Stomach smooth muscle (tissue), 2 donors: Measurements from ENCODE around the gene RALGPS1.

Source experiments
- H3K27ac ChIP-seq: one replicate; pipeline ENCODE4 v1.7.0; 2013; ENCODE audit warnings: mild to moderate bottlenecking, low read length, inconsistent platforms
- H3K27me3 ChIP-seq, 2 donors: one replicate each; pipeline ENCODE4 v1.7.0; 2013; ENCODE audit warnings: low read length in 2 of 2; ENCODE audit not compliant: insufficient read depth in 2 of 2, control insufficient read depth in 1 of 2
- H3K36me3 ChIP-seq, 2 donors: one replicate each; pipeline ENCODE4 v1.7.0; 2013; ENCODE audit warnings: low read length in 2 of 2; ENCODE audit not compliant: control insufficient read depth in 2 of 2, insufficient read depth in 2 of 2
- H3K4me1 ChIP-seq: one replicate; pipeline ENCODE4 v1.7.0; 2013; ENCODE audit warnings: low read length; ENCODE audit not compliant: control insufficient read depth, insufficient read depth
- H3K4me3 ChIP-seq, 2 donors: one replicate each; pipeline ENCODE4 v1.7.0; 2013; ENCODE audit warnings: low read length in 2 of 2
- H3K9ac ChIP-seq, 2 donors: one replicate each; pipeline ENCODE4 v1.7.0; 2013; ENCODE audit warnings: low read length in 2 of 2, mild to moderate bottlenecking in 1 of 2
- H3K9me3 ChIP-seq, 2 donors: one replicate each; pipeline ENCODE4 v1.7.0; 2013; ENCODE audit warnings: low read length in 2 of 2; ENCODE audit not compliant: control insufficient read depth in 2 of 2
- donor health status: healthy.
- donor health status: Pancreatic carcinoma.

RALGPS1 gene

DNA sequence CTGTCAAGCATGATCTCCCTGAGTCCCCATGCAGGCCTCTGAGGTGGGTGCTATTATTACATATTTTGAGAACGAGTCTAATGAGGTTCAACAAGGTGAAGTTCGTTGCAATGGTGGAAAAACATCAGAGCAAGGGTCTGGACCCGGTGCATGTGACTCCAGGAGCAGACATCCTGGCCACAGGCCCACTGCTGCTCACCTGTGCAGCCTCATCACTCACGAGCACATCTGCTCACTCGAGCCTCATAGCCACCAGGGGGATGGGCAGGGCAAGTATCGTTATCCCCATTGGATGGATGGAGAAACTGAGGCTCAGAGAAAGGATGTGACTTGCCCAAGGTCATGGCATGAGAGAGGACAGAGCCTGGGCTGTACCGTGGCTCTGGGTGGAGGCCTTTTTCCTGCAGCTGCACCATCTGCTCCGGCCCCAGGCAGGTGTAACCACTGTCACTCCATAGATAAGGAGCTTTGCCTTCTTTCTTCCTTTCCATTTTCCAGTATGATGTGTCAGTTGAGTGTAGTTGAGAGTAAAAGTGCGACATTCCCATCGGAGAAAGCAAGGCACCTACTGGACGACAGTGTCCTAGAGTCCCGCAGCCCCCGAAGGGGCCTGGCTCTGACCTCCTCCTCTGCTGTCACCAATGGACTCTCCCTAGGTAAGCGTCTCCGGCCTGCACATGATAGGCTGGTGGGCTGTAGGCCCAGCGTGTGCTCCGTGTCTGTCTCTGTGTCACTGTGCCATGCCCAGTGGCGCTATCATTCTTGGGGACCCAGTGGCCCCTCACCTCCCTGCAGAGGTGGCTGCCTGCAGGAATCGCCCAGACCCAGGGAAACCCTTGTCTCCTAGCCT is 281.6 kb downstream of the RALGPS1 start:
- Histone ChIP-seq H3K27ac (no peak overlapping the region), H3K4me1 (peaks cover 31% of the 10 kb centered on the region), H3K9me3 (no peaks in the 10 kb centered on the region), H3K27me3 (no peaks in the 10 kb centered on the region), H3K4me3 (no peak overlapping the region), H3K36me3 (no peaks in the 10 kb centered on the region), H3K9ac (no peak overlapping the region)

DNA sequence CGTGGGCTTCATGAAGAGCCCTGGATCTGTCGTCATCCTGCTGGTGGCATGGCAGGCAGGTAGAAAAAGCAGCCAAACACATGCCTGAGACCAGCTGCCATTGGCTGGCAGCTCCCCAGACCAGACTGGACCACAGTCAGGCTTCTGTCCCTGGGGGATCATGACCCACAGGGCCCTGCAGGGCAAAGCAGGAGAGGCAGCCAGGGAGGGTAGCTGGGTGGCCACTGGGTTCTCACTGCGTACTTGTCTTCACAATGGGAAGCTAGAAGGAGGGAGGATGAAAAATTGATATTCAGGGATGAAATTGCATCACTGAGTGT is 282.2 kb downstream of the RALGPS1 start:
- Histone ChIP-seq H3K9ac (no peak overlapping the region), H3K9me3 (no peaks in the 10 kb centered on the region), H3K27ac (peak overlapping the region; percentile 67), H3K36me3 (no peaks in the 10 kb centered on the region), H3K4me3 (no peak overlapping the region), H3K27me3 (no peaks in the 10 kb centered on the region), H3K4me1 (peaks cover 31% of the 10 kb centered on the region)

DNA sequence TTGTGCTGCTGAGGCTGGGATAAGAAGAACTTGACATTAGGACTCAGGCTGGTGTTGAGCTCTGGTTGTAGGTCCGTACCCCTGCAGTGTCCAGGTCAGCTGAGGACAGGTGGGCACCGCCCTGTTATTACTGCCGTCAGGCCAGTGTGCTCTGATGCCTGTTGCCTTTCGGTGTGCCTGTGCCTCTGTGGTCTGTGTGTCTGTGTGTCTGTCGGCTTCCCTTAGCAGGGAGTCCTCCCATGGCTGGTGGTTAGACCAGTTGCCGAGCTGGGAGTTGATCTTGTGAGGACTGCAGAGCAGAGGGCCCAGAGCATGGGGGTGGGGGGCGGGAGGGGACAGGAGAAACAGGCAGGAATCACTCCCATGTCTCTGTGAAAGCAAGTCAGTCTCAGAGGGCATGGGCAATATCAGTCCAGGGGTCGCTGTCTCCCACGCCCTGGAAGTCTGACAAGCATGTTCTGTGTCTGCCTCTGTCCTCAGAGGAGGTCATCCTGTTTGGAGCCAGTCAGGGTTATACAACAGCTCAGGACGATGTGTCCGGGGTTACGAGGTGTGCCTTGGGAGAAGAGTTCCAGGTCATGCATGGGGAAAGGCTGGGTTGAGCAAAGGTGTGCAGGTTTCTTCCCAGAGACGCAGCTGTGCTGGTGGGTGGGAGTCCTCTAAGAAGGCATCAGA is 282.7 kb downstream of the RALGPS1 start:
- Histone ChIP-seq H3K36me3 (no peaks in the 10 kb centered on the region), H3K27me3 (no peaks in the 10 kb centered on the region), H3K9me3 (no peaks in the 10 kb centered on the region), H3K4me3 (no peak overlapping the region), H3K27ac (peak overlapping the region; percentile 67), H3K9ac (peak overlapping the region in 1 of 2 donors; percentile 51), H3K4me1 (peaks cover 36% of the 10 kb centered on the region)

DNA sequence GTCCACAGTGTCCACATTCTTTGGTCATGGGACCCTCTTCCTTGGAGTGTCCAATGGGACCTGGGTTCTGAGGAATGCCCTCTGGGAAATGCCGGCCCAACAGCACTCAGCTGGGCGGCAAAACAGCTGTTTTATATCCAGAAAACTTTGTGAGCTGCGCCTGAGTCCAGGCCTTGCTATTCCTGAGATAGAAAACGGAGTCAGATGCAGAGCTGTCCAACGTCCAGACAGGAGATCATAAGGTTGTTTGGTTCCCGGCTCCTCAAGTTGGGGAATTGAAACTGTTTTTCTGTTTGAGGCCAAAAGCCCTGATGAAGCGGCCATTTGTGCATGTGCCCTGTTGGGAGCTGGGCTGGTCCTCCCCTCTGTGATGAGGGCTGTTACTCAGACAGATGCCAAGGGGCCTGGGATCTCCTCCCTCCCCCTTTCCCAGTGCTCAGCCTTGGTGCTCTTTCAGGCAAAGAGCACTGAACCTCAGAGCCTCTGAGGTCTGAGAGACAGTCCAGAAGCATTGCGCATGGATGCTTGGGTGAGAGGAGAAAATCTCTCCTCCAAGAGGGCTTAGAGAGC is 283.4 kb downstream of the RALGPS1 start:
- no peak overlapping the region for H3K4me3 ChIP-seq
- H3K27ac ChIP-seq = peak overlapping the region; percentile 67
- H3K4me1 ChIP-seq = peaks cover 41% of the 10 kb centered on the region
- peak overlapping the region in 1 of 2 donors; percentile 51 for H3K9ac ChIP-seq
- H3K27me3 ChIP-seq = no peaks in the 10 kb centered on the region
- no peaks in the 10 kb centered on the region for H3K36me3 ChIP-seq
- H3K9me3 ChIP-seq = no peaks in the 10 kb centered on the region

GRCh38 chr9:127198587-127198986 is 284.0 kb downstream of the RALGPS1 start:
- no peaks in the 10 kb centered on the region for H3K27me3 ChIP-seq
- no peaks in the 10 kb centered on the region for H3K9me3 ChIP-seq
- H3K4me3 ChIP-seq = no peak overlapping the region
- no peaks in the 10 kb centered on the region for H3K36me3 ChIP-seq
- H3K4me1 ChIP-seq = peaks cover 41% of the 10 kb centered on the region
- H3K9ac ChIP-seq = peak overlapping the region; percentile 13 to 26
- peak overlapping the region; percentile 67 for H3K27ac ChIP-seq

DNA sequence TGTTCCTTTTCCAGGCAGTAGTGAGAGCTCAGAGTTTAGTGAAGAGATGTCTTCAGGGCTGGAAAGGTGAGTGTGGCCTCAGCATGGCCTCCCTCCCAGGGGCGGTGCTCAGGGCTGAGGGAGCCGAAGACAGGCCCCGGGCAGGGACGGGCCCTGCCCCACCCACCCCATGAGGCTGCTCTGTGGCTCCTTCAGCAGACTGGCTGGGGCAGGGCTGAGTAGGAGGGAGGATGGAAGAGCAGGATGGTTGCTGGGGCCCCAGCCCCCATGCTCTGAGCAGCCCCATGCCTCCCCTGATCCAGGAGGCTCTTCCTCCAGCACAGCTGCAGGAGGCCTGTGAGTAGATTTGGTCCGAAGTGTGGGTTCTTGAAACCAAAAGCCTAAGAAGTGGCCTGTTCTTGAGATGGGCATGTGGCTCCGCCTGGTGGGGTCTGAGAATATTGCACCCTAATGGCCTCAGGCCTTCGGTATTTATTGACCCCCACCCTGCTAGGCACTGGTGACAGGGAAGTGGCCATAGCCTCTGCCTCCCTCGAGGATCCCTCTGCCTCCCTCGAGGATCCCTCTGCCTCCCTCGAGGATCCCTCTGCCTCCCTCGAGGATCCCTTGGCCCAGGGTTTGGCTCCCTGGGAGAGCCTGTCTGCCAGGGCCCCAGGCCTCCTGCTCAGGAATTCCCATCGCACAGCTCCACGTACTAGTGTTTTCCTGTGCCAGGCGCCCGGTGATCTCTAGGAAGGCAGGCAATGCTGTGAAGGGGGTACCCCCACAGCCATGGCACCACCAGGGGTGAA is 284.6 kb downstream of the RALGPS1 start:
- peak overlapping the region; percentile 67 for H3K27ac ChIP-seq
- no peaks in the 10 kb centered on the region for H3K9me3 ChIP-seq
- H3K4me3 ChIP-seq = peak overlapping the region in 1 of 2 donors; percentile 35
- peaks cover 41% of the 10 kb centered on the region for H3K4me1 ChIP-seq
- H3K27me3 ChIP-seq = no peaks in the 10 kb centered on the region
- H3K36me3 ChIP-seq = no peaks in the 10 kb centered on the region
- H3K9ac ChIP-seq = peak overlapping the region in 1 of 2 donors; percentile 26

- Histone ChIP-seq H3K4me1 (peaks cover 43% of the 10 kb centered on the region), H3K27ac (no peak overlapping the region), H3K27me3 (no peaks in the 10 kb centered on the region), H3K9ac (no peak overlapping the region), H3K9me3 (no peaks in the 10 kb centered on the region), H3K36me3 (no peaks in the 10 kb centered on the region), H3K4me3 (no peak overlapping the region)
Observed at GRCh38 chr9:127200106-127200862, 285.7 kb downstream of the RALGPS1 start.

DNA sequence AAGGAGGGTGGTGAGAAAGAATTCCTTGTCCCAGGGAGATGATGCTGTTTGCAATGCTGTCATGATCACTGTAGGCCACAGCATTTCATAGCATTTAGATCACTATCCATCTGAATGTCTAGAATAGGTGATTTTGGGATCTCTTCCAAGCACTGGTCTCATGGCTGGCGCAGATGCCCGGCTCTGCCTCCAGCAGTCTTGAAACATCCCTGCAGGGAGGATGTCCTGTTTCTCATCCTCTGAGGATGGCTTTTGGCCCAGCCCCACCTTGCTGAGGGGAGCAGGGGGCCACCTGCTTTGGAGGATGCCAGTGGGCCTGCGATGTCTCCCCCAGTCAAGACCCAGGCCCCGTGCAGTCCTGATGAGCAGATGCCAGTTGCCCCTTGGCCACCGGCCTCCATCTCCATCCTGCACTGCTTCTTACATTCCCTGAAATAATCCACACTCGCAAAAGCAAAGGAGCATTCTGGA is 286.5 kb downstream of the RALGPS1 start:
- H3K9me3 ChIP-seq = no peaks in the 10 kb centered on the region
- H3K36me3 ChIP-seq = no peaks in the 10 kb centered on the region
- H3K27me3 ChIP-seq = no peaks in the 10 kb centered on the region
- H3K4me1 ChIP-seq = peaks cover 50% of the 10 kb centered on the region
- no peak overlapping the region for H3K27ac ChIP-seq
- no peak overlapping the region for H3K9ac ChIP-seq
- no peak overlapping the region for H3K4me3 ChIP-seq

- Histone ChIP-seq H3K9ac (no peak overlapping the region), H3K4me1 (peaks cover 47% of the 10 kb centered on the region), H3K27me3 (no peaks in the 10 kb centered on the region), H3K9me3 (no peaks in the 10 kb centered on the region), H3K27ac (no peak overlapping the region), H3K4me3 (no peak overlapping the region), H3K36me3 (no peaks in the 10 kb centered on the region)
Observed at GRCh38 chr9:127201731-127202130, 287.1 kb downstream of the RALGPS1 start.
